Cardiac muscle cell (in vitro differentiated cells and primary cell): ENCODE data around the gene ERGIC2. TPM values are rescaled to one million over a fixed set of nuclear protein-coding genes. Genes with fewer than 3 reads are reported as not detected.

Source experiments
- DNase-seq, 2 donors: peaks; one replicate each; pipeline versions ENCODE4 v3.0.0 to v3.0.0-alpha.2; 2010 to 2017; ENCODE audit warnings: low read depth in 1 of 2, low spot score in 1 of 2
- H3K27ac ChIP-seq: fragments of 200-600 bp; sonication (generic); 2 replicates; pipeline ENCODE4 v1.5.1; 2016
- H3K27me3 ChIP-seq: fragments of 200-600 bp; sonication (generic); 2 replicates; pipeline ENCODE4 v1.6.0; 2016; ENCODE audit warnings: control low read depth
- H3K36me3 ChIP-seq: fragments of 200-600 bp; sonication (generic); 2 replicates; pipeline ENCODE4 v1.5.1; 2016; ENCODE audit warnings: control low read depth
- H3K4me1 ChIP-seq: fragments of 200-600 bp; sonication (generic); 2 replicates; pipeline ENCODE4 v1.8.1; 2017; ENCODE audit warnings: low read depth, mild to moderate bottlenecking, mixed run types
- H3K4me3 ChIP-seq: fragments of 200-600 bp; sonication (generic); 2 replicates; pipeline ENCODE4 v1.5.1; 2016; ENCODE audit warnings: mild to moderate bottlenecking
- H3K9me3 ChIP-seq: fragments of 200-600 bp; sonication (generic); 2 replicates; pipeline ENCODE4 v1.5.1; 2017; ENCODE audit warnings: low read depth, mild to moderate bottlenecking, control low read depth
- CTCF ChIP-seq: IDR thresholded peaks from 2 replicates; pipeline ENCODE4 v1.5.1; 2012; ENCODE audit warnings: low read depth, mild to moderate bottlenecking, low read length
- polyA plus RNA-seq: library from polyadenylated mRNA; unstranded; fragments of >200 nt; fragmentation: Nextera tagmentation; extraction: Ambion mirVana; gene quantifications from 2 replicates; pipeline ENCODE4 v1.2.1, GENCODE V29; 2016
- total RNA-seq: library from RNA; depleted of rRNA; stranded (reverse); fragments of >200 nt; gene quantifications from 2 replicates; pipeline ENCODE4 v1.2.3, GENCODE V29; 2016

Gene ERGIC2
- total and polyA plus RNA-seq, 2 experiments from 2014 or later, result 44.4 to 130 TPM

- Histone ChIP-seq H3K9me3 (no peaks in the 10 kb centered on the region), H3K27ac (no peak overlapping the region), H3K36me3 (peaks cover 34% of the 10 kb centered on the region), H3K4me3 (no peak overlapping the region), H3K4me1 (no peaks in the 10 kb centered on the region), H3K27me3 (no peaks in the 10 kb centered on the region)
- DNase-seq, result no peak
- TF ChIP-seq CTCF, result no peak
Observed at GRCh38 chr12:29343022-29343799, 37.8 kb downstream of the ERGIC2 start.

GRCh38 chr12:29337325-29337724 is 43.6 kb downstream of the ERGIC2 start:
- no peaks in the 10 kb centered on the region for H3K27me3 ChIP-seq
- H3K9me3 ChIP-seq, result no peaks in the 10 kb centered on the region
- no peaks in the 10 kb centered on the region for H3K4me1 ChIP-seq
- peaks cover 8% of the 10 kb centered on the region for H3K36me3 ChIP-seq
- no peak overlapping the region for H3K4me3 ChIP-seq
- H3K27ac ChIP-seq, result no peak overlapping the region
- DNase-seq, result no peak
- no peak for TF ChIP-seq CTCF

GRCh38 chr12:29334937-29335336 is 46.0 kb downstream of the ERGIC2 start:
- no peak for DNase-seq
- Histone ChIP-seq H3K27me3 (no peaks in the 10 kb centered on the region), H3K4me1 (no peaks in the 10 kb centered on the region), H3K4me3 (no peak overlapping the region), H3K27ac (no peak overlapping the region), H3K9me3 (no peaks in the 10 kb centered on the region), H3K36me3 (peaks cover 3% of the 10 kb centered on the region)
- TF ChIP-seq CTCF, result no peak

GRCh38 chr12:29333178-29333577 is 47.8 kb downstream of the ERGIC2 start:
- no peak for DNase-seq
- H3K4me1 ChIP-seq, result no peaks in the 10 kb centered on the region
- H3K27ac ChIP-seq, result no peak overlapping the region
- no peak overlapping the region for H3K4me3 ChIP-seq
- H3K36me3 ChIP-seq, result no peaks in the 10 kb centered on the region
- no peaks in the 10 kb centered on the region for H3K9me3 ChIP-seq
- no peak for TF ChIP-seq CTCF
- no peaks in the 10 kb centered on the region for H3K27me3 ChIP-seq

- Histone ChIP-seq H3K36me3 (no peaks in the 10 kb centered on the region), H3K27me3 (no peaks in the 10 kb centered on the region), H3K4me1 (no peaks in the 10 kb centered on the region), H3K27ac (no peak overlapping the region), H3K9me3 (no peaks in the 10 kb centered on the region), H3K4me3 (no peak overlapping the region)
- no peak for DNase-seq
- no peak for TF ChIP-seq CTCF
Observed at GRCh38 chr12:29329411-29329810, 51.6 kb downstream of the ERGIC2 start.
